Measurements from ENCODE around the gene NINL.
A peak's percentile ranks its signal among the peaks of the same experiment; 100 is the strongest.

The NINL gene

GRCh38 chr20:25461786-25462545, 123.4 kb downstream of the NINL start:
- no peak for DNase-seq

- no peak for DNase-seq
These were observed 124.1 kb downstream of the NINL start for GRCh38 chr20:25461281-25461650.

- DNase-seq = no peak
These were observed 124.6 kb downstream of the NINL start for GRCh38 chr20:25460566-25461280.

GRCh38 chr20:25459916-25460535, 125.3 kb downstream of the NINL start:
- DNase-seq = no peak

GRCh38 chr20:25459111-25459830, 126.1 kb downstream of the NINL start:
- DNase-seq = no peak

- DNase-seq = no peak
These were observed 127.2 kb downstream of the NINL start for GRCh38 chr20:25457886-25458680.

GRCh38 chr20:25454153-25454900, 131.0 kb downstream of the NINL start:
- no peak for DNase-seq

GRCh38 chr20:25453035-25453810, 132.1 kb downstream of the NINL start:
- DNase-seq = peak; percentile 85

GRCh38 chr20:25452333-25452732, 133.0 kb downstream of the NINL start:
- DNase-seq = no peak

- no peak for DNase-seq
These were observed 137.7 kb downstream of the NINL start for GRCh38 chr20:25447671-25448070.

GRCh38 chr20:25444556-25444955, 140.8 kb downstream of the NINL start:
- no peak for DNase-seq

GRCh38 chr20:25439328-25439727, 146.0 kb downstream of the NINL start:
- no peak for DNase-seq

- no peak for DNase-seq
These were observed 148.2 kb downstream of the NINL start for GRCh38 chr20:25437153-25437581.

GRCh38 chr20:25424536-25424935, 160.8 kb downstream of the NINL start:
- no peak for DNase-seq

GRCh38 chr20:25422032-25422431, 163.3 kb downstream of the NINL start:
- DNase-seq = no peak

- no peak for DNase-seq
These were observed 164.2 kb downstream of the NINL start for GRCh38 chr20:25421102-25421501.

GRCh38 chr20:25418776-25419175, 166.6 kb downstream of the NINL start:
- no peak for DNase-seq

GRCh38 chr20:25408890-25409289, 176.4 kb downstream of the NINL start:
- DNase-seq = no peak

- no peak for DNase-seq
These were observed 177.2 kb downstream of the NINL start for GRCh38 chr20:25408170-25408547.

- peak; percentile 94 for DNase-seq
These were observed 177.8 kb downstream of the NINL start, which contains the start of gene GINS1 for GRCh38 chr20:25407311-25408169. Gene GINS1, plus strand, starts transcription at chr20:25407673. Its CDS starts 148 bp downstream, at chr20:25407821.

Data from COR-L47 (cell line).